HG02588 (cell line): Measurements from ENCODE around the gene TMEM109.

Source experiments
- ATAC-seq: cut with Tn5 transposase; IDR thresholded peaks from one replicate; pipeline ENCODE4 v1.9.1; 2021; ENCODE audit warnings: mild to moderate bottlenecking, moderate library complexity; ENCODE audit not compliant: unreplicated experiment

The TMEM109 gene

GRCh38 chr11:60878245-60879101 lies 35.5 kb upstream of the TMEM109 start:
- ATAC-seq, result no peak

GRCh38 chr11:60879104-60879503 lies 34.9 kb upstream of the TMEM109 start:
- ATAC-seq, result no peak

GRCh38 chr11:60879971-60880588 lies 33.9 kb upstream of the TMEM109 start:
- no peak for ATAC-seq

GRCh38 chr11:60880643-60881282 lies 33.2 kb upstream of the TMEM109 start:
- ATAC-seq, result no peak

GRCh38 chr11:60887556-60887955 lies 26.4 kb upstream of the TMEM109 start:
- no peak for ATAC-seq

GRCh38 chr11:60889869-60890311 lies 24.1 kb upstream of the TMEM109 start:
- no peak for ATAC-seq

GRCh38 chr11:60890696-60891095 lies 23.3 kb upstream of the TMEM109 start:
- no peak for ATAC-seq

GRCh38 chr11:60891103-60891741 lies 22.7 kb upstream of the TMEM109 start:
- ATAC-seq, result no peak

GRCh38 chr11:60895687-60896086 lies 18.3 kb upstream of the TMEM109 start:
- no peak for ATAC-seq

GRCh38 chr11:60897496-60897895 lies 16.5 kb upstream of the TMEM109 start:
- no peak for ATAC-seq

- ATAC-seq, result no peak
Measured at GRCh38 chr11:60899046-60899936, 14.7 kb upstream of the TMEM109 start.

- ATAC-seq, result no peak
Measured at GRCh38 chr11:60899977-60900376, 14.0 kb upstream of the TMEM109 start.

GRCh38 chr11:60900673-60901404 lies 13.1 kb upstream of the TMEM109 start:
- no peak for ATAC-seq

- ATAC-seq, result no peak
Measured at GRCh38 chr11:60902625-60903024, 11.3 kb upstream of the TMEM109 start.

- ATAC-seq, result no peak
Measured at GRCh38 chr11:60905047-60905446, 8.9 kb upstream of the TMEM109 start.

GRCh38 chr11:60905551-60906113 lies 8.3 kb upstream of the TMEM109 start:
- no peak for ATAC-seq

GRCh38 chr11:60906132-60906972 lies 7.6 kb upstream of the TMEM109 start, which contains the start of gene PRPF19:
PRPF19 (minus strand) TSS chr11:60906585; CDS start chr11:60906382, 203 bp downstream.
- ATAC-seq, result peak; percentile 70

- ATAC-seq, result no peak
Measured at GRCh38 chr11:60908803-60909202, 5.2 kb upstream of the TMEM109 start.
